Measurements from ENCODE around the gene VTI1A. TPM values are rescaled to one million over a fixed set of nuclear protein-coding genes. Genes with fewer than 3 reads are reported as not detected.

VTI1A gene
- total RNA-seq, 1 experiment from 2014 or later: 22.0 TPM

- H3K27ac ChIP-seq (ENCODE audit: insufficient read length, low read depth, low read length): no peak overlapping the region
- no peak overlapping the region for H2BK120ac ChIP-seq (ENCODE audit: low read depth, low read length, poor library complexity, severe bottlenecking)
- H4K20me1 ChIP-seq (ENCODE audit: control insufficient read depth, insufficient read depth, insufficient read length): no peaks in the 10 kb centered on the region
- H3K36me3 Mint-ChIP-seq (ENCODE audit: insufficient read depth in 1 of 3, low read depth in 3 of 3): peaks cover 7 to 21% (median 7%) of the 10 kb centered on the region in 3 experiments; a peak in 5 of 7 replicates
- no peaks in the 10 kb centered on the region for H3K27me3 ChIP-seq (ENCODE audit: insufficient read depth, low read length)
- no peaks in the 10 kb centered on the region for H3K79me2 ChIP-seq (ENCODE audit: insufficient read depth, low read length)
- no peak overlapping the region for H2AK5ac ChIP-seq (ENCODE audit: insufficient read length, low read length)
- H2AFZ ChIP-seq (ENCODE audit: low read length): no peak overlapping the region
- H3K18ac ChIP-seq (ENCODE audit: insufficient read length, low read depth, low read length): no peak overlapping the region
- H3K4me3 Mint-ChIP-seq: no peak overlapping the region
- no peak overlapping the region for H3K4me2 ChIP-seq (ENCODE audit: insufficient read depth, insufficient read length, low read length)
- no peak for DNase-seq
- H3K9ac ChIP-seq (ENCODE audit: extremely low read depth, insufficient read length, low read length): no peak overlapping the region
- peak overlapping the region in 1 of 3 experiments; percentile 15; a peak in 1 of 7 replicates for H3K27ac Mint-ChIP-seq
- H2BK15ac ChIP-seq (ENCODE audit: low read depth, low read length): no peak overlapping the region
- H3K4me1 Mint-ChIP-seq: peaks cover 4 to 5% of the 10 kb centered on the region in 2 experiments
- no peaks in the 10 kb centered on the region for H3K9me3 ChIP-seq (ENCODE audit: control insufficient read depth, low read depth, low read length)
- no peak overlapping the region for H4K91ac ChIP-seq (ENCODE audit: insufficient read length, low read depth, low read length)
- no peak overlapping the region for H2BK5ac ChIP-seq (ENCODE audit: insufficient read length, low read length)
- no peak overlapping the region for H2BK12ac ChIP-seq (ENCODE audit: insufficient read length, low read depth, low read length)
- no peak overlapping the region for H3K14ac ChIP-seq (ENCODE audit: insufficient read depth, low read length)
- no peak overlapping the region for H2BK20ac ChIP-seq (ENCODE audit: low read depth, low read length, poor library complexity, severe bottlenecking)
- TF ChIP-seq, protein P1, sequence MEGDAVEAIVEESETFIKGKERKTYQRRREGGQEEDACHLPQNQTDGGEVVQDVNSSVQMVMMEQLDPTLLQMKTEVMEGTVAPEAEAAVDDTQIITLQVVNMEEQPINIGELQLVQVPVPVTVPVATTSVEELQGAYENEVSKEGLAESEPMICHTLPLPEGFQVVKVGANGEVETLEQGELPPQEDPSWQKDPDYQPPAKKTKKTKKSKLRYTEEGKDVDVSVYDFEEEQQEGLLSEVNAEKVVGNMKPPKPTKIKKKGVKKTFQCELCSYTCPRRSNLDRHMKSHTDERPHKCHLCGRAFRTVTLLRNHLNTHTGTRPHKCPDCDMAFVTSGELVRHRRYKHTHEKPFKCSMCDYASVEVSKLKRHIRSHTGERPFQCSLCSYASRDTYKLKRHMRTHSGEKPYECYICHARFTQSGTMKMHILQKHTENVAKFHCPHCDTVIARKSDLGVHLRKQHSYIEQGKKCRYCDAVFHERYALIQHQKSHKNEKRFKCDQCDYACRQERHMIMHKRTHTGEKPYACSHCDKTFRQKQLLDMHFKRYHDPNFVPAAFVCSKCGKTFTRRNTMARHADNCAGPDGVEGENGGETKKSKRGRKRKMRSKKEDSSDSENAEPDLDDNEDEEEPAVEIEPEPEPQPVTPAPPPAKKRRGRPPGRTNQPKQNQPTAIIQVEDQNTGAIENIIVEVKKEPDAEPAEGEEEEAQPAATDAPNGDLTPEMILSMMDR (conservative IDR thresholded peaks at IDR 0.05): no peak
- no peaks in the 10 kb centered on the region for H3K4me1 ChIP-seq (ENCODE audit: insufficient read depth, low read length)
- no peak overlapping the region for H4K5ac ChIP-seq (ENCODE audit: insufficient read length, low read depth, low read length)
- WGBS (ENCODE audit: extremely low coverage, insufficient read length, low lambda C conversion rate): no CpG with 5 or more reads among the region's 4 CpGs
- no peaks in the 10 kb centered on the region for H3K79me1 ChIP-seq (ENCODE audit: insufficient read depth, low read depth, low read length, poor library complexity, severe bottlenecking)
- no peak overlapping the region for H3K56ac ChIP-seq (ENCODE audit: insufficient read length, low read depth, low read length)
- no peaks in the 10 kb centered on the region for H3K27me3 Mint-ChIP-seq (ENCODE audit: low read depth)
- H3K9me3 Mint-ChIP-seq: peaks cover 14 to 18% of the 10 kb centered on the region in 2 experiments
- no peak overlapping the region for H4K8ac ChIP-seq (replicated peaks; ENCODE audit: insufficient read length, low read depth, low read length)
- H3K4ac ChIP-seq (ENCODE audit: low read depth, low read length): no peak overlapping the region
- H3K23me2 ChIP-seq (ENCODE audit: insufficient read length, low read depth, low read length, poor library complexity, severe bottlenecking): no peaks in the 10 kb centered on the region
- no peak overlapping the region for H3T11ph ChIP-seq (ENCODE audit: low read length)
- H3K23ac ChIP-seq (ENCODE audit: insufficient read length, low read depth, low read length): no peak overlapping the region
Observed at GRCh38 chr10:112619556-112619955, 172.5 kb downstream of the VTI1A start.

All from H9 (cell line).